Type B pancreatic cell (in vitro differentiated cells): Measurements from ENCODE around the gene ZAR1. TPM values are rescaled to one million over a fixed set of nuclear protein-coding genes. Genes with fewer than 3 reads are reported as not detected.

Experiments
- DNase-seq: peaks from one replicate; pipeline ENCODE4 v3.0.0; 2021; ENCODE audit warnings: mixed read lengths; ENCODE audit not compliant: unreplicated experiment; ENCODE audit errors: extremely low spot score
- H3K27ac Mint-ChIP-seq: 2 replicates; pipeline ENCODE4 v1.8.0; 2021; ENCODE audit warnings: mild to moderate bottlenecking, mixed read lengths
- H3K27me3 Mint-ChIP-seq: 2 replicates; pipeline ENCODE4 v1.8.0; 2021; ENCODE audit warnings: mixed read lengths
- H3K36me3 Mint-ChIP-seq: 2 replicates; pipeline ENCODE4 v1.8.0; 2021; ENCODE audit warnings: mixed read lengths
- H3K4me1 Mint-ChIP-seq: one replicate; pipeline ENCODE4 v1.8.0; 2021; ENCODE audit warnings: mixed read lengths; ENCODE audit not compliant: unreplicated experiment
- H3K4me3 Mint-ChIP-seq: 2 replicates; pipeline ENCODE4 v1.8.0; 2021; ENCODE audit warnings: mild to moderate bottlenecking, mixed read lengths
- H3K9me3 Mint-ChIP-seq: 2 replicates; pipeline ENCODE4 v1.8.0; 2021; ENCODE audit warnings: mixed read lengths
- CTCF ChIP-seq: fragments of 200-600 bp; sonication (generic); conservative IDR thresholded peaks from 2 replicates; pipeline ENCODE4 v1.5.0; 2021; ENCODE audit warnings: antibody characterized with exemption, mild to moderate bottlenecking
- total RNA-seq: library from RNA; stranded (reverse); gene quantifications from 2 replicates; pipeline ENCODE4 v1.2.1, GENCODE V29; 2021; ENCODE audit warnings: low replicate concordance

Gene ZAR1
- total RNA-seq, 1 donor from 2014 or later, result not detected

GRCh38 chr4:48503233-48504025 lies 13.4 kb downstream of the ZAR1 start:
- Mint-ChIP-seq H3K36me3 (peaks cover 17% of the 10 kb centered on the region), H3K9me3 (no peaks in the 10 kb centered on the region), H3K4me3 (no peak overlapping the region), H3K27ac (no peak overlapping the region), H3K4me1 (peaks cover 7% of the 10 kb centered on the region), H3K27me3 (no peaks in the 10 kb centered on the region)
- DNase-seq, result no peak
- no peak for TF ChIP-seq CTCF

- Mint-ChIP-seq H3K9me3 (no peaks in the 10 kb centered on the region), H3K27ac (no peak overlapping the region), H3K4me1 (peaks cover 9% of the 10 kb centered on the region), H3K27me3 (no peaks in the 10 kb centered on the region), H3K4me3 (no peak overlapping the region), H3K36me3 (peaks cover 18% of the 10 kb centered on the region)
- no peak for DNase-seq
- no peak for TF ChIP-seq CTCF
Measured at GRCh38 chr4:48504026-48504330, 13.9 kb downstream of the ZAR1 start.

- Mint-ChIP-seq H3K27me3 (no peaks in the 10 kb centered on the region), H3K4me3 (no peak overlapping the region), H3K9me3 (no peaks in the 10 kb centered on the region), H3K36me3 (peaks cover 17% of the 10 kb centered on the region), H3K27ac (no peak overlapping the region), H3K4me1 (peaks cover 9% of the 10 kb centered on the region)
- DNase-seq, result no peak
- TF ChIP-seq CTCF, result no peak
Measured at GRCh38 chr4:48504352-48504751, 14.3 kb downstream of the ZAR1 start.

- no peaks in the 10 kb centered on the region for H3K9me3 Mint-ChIP-seq
- no peak for TF ChIP-seq CTCF
- no peak overlapping the region for H3K4me3 Mint-ChIP-seq
- H3K27me3 Mint-ChIP-seq, result no peaks in the 10 kb centered on the region
- peaks cover 9% of the 10 kb centered on the region for H3K4me1 Mint-ChIP-seq
- peaks cover 17% of the 10 kb centered on the region for H3K36me3 Mint-ChIP-seq
- DNase-seq, result no peak
- H3K27ac Mint-ChIP-seq, result no peak overlapping the region
Measured at GRCh38 chr4:48506716-48507115, 16.7 kb downstream of the ZAR1 start.

- TF ChIP-seq CTCF, result no peak
- Mint-ChIP-seq H3K4me1 (peaks cover 9% of the 10 kb centered on the region), H3K27me3 (no peaks in the 10 kb centered on the region), H3K27ac (no peak overlapping the region), H3K36me3 (peaks cover 32% of the 10 kb centered on the region), H3K4me3 (no peak overlapping the region), H3K9me3 (no peaks in the 10 kb centered on the region)
- no peak for DNase-seq
Measured at GRCh38 chr4:48509543-48509942, 19.5 kb downstream of the ZAR1 start.
